BLaER1 treated with 17β-estradiol and CSF1 and Interleukin-3, amounts not matched to agents 10 nM and 100 nM (cell line): Measurements from ENCODE around the gene DHRS4L2.

Experiments used
- H3K27ac ChIP-seq, 11 experiments: shearing (Covaris generic); formaldehyde crosslinking; 2 replicates each; pipeline ENCODE4 v1.8.1; 2022
- H3K27me3 ChIP-seq, 11 experiments: shearing (Covaris generic); formaldehyde crosslinking; 2 replicates each; pipeline ENCODE4 v1.8.1; 2022
- H3K36me3 ChIP-seq, 11 experiments: shearing (Covaris generic); formaldehyde crosslinking; 2 replicates each; pipeline ENCODE4 v1.8.1; 2022
- H3K4me1 ChIP-seq, 10 experiments: shearing (Covaris generic); formaldehyde crosslinking; 2 replicates each; pipeline ENCODE4 v1.8.1; 2022
- H3K4me2 ChIP-seq, 11 experiments: shearing (Covaris generic); formaldehyde crosslinking; 2 replicates each; pipeline ENCODE4 v1.8.1; 2022
- H3K4me3 ChIP-seq, 10 experiments: shearing (Covaris generic); formaldehyde crosslinking; 2 replicates each; pipeline ENCODE4 v1.8.1; 2022
- H3K9ac ChIP-seq, 11 experiments: shearing (Covaris generic); formaldehyde crosslinking; 2 replicates each; pipeline ENCODE4 v1.8.1; 2022
- H3K9me3 ChIP-seq, 11 experiments: shearing (Covaris generic); formaldehyde crosslinking; replicated peaks in 1 of 11; 2 replicates each; pipeline ENCODE4 v1.8.1; 2022
- H4K20me1 ChIP-seq, 11 experiments: shearing (Covaris generic); formaldehyde crosslinking; 2 replicates each; pipeline ENCODE4 v1.8.1; 2022
- Cebpa-rat ChIP-seq, 11 experiments: shearing (Covaris generic); IDR thresholded peaks; 2 replicates each; pipeline ENCODE4 v1.8.1; 2022

The DHRS4L2 gene

GRCh38 chr14:24053548-24054323, 65.0 kb downstream of the DHRS4L2 start:
- no peak overlapping the region for H3K4me3 ChIP-seq
- peak overlapping the region in 2 of 11 experiments; percentile 96 to 99; a peak in 2 of 22 replicates for H3K4me2 ChIP-seq
- no peaks in the 10 kb centered on the region for H3K9me3 ChIP-seq
- no peaks in the 10 kb centered on the region for H3K36me3 ChIP-seq
- peaks cover 29 to 45% (median 38%) of the 10 kb centered on the region in 10 experiments for H3K4me1 ChIP-seq
- H3K27ac ChIP-seq, result no peak overlapping the region
- no peak overlapping the region for H3K9ac ChIP-seq
- TF ChIP-seq Cebpa-rat (IDR thresholded peaks at IDR 0.05), result no peak
- H4K20me1 ChIP-seq, result peaks cover 0 to 29% (median 0%) of the 10 kb centered on the region in 11 experiments; a peak in 8 of 22 replicates
- peaks cover 4 to 28% (median 21%) of the 10 kb centered on the region in 11 experiments; a peak in 16 of 22 replicates for H3K27me3 ChIP-seq

- Histone ChIP-seq H3K27ac (no peak overlapping the region), H3K4me2 (no peak overlapping the region), H3K9ac (no peak overlapping the region), H3K9me3 (no peaks in the 10 kb centered on the region), H3K4me3 (no peak overlapping the region), H3K4me1 (peaks cover 25 to 39% (median 34%) of the 10 kb centered on the region in 10 experiments), H3K27me3 (peaks cover 4 to 28% (median 21%) of the 10 kb centered on the region in 11 experiments; a peak in 16 of 22 replicates), H3K36me3 (no peaks in the 10 kb centered on the region), H4K20me1 (peaks cover 0 to 33% (median 0%) of the 10 kb centered on the region in 11 experiments; a peak in 8 of 22 replicates)
- TF ChIP-seq Cebpa-rat (IDR thresholded peaks at IDR 0.05), result no peak
Measured at GRCh38 chr14:24054324-24054641, 65.6 kb downstream of the DHRS4L2 start.

- no peak overlapping the region for H3K4me2 ChIP-seq
Measured at GRCh38 chr14:24054646-24055045, 65.9 kb downstream of the DHRS4L2 start.

More at GRCh38 chr14:24054646-24055045, 65.9 kb downstream of the DHRS4L2 start:
- peaks cover 0 to 33% (median 0%) of the 10 kb centered on the region in 11 experiments; a peak in 8 of 22 replicates for H4K20me1 ChIP-seq
- no peaks in the 10 kb centered on the region for H3K9me3 ChIP-seq
- no peak overlapping the region for H3K4me3 ChIP-seq
- H3K9ac ChIP-seq, result no peak overlapping the region
- H3K4me1 ChIP-seq, result peaks cover 21 to 36% (median 31%) of the 10 kb centered on the region in 10 experiments
- no peak for TF ChIP-seq Cebpa-rat (IDR thresholded peaks at IDR 0.05)
- H3K27ac ChIP-seq, result no peak overlapping the region
- peaks cover 4 to 28% (median 21%) of the 10 kb centered on the region in 11 experiments; a peak in 16 of 22 replicates for H3K27me3 ChIP-seq
- no peaks in the 10 kb centered on the region for H3K36me3 ChIP-seq
